Measurements from ENCODE around the gene EDRF1. TPM values are rescaled to one million over a fixed set of nuclear protein-coding genes. Genes with fewer than 3 reads are reported as not detected.

EDRF1 gene
- total and polyA plus RNA-seq, 10 of the 15 experiments (the other 5 are each of a cell fraction or from before 2014, with no cell fraction given): 16.8 to 99.7 (median 42.9) TPM

DNA sequence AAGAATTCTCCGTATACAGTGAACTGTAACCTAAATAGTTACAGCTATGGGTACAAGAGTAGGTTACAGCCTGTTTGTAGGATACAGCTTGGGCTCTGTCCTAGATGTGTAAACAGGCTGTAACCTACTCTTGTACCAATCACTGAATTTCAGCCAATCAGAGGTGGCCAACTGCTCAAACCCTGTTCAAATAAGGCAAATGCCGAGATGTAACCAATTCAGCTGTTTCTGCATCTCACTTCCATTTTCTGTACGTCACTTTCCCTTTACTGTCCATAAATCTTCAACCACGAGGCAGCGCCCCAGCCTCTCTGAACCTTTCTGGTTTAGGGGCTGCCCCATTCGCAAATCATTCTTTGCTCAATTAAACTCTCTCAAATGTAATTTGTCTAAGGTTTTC, 64.4 kb downstream of the EDRF1 start (continued):
- TF ChIP-seq, protein P1, sequence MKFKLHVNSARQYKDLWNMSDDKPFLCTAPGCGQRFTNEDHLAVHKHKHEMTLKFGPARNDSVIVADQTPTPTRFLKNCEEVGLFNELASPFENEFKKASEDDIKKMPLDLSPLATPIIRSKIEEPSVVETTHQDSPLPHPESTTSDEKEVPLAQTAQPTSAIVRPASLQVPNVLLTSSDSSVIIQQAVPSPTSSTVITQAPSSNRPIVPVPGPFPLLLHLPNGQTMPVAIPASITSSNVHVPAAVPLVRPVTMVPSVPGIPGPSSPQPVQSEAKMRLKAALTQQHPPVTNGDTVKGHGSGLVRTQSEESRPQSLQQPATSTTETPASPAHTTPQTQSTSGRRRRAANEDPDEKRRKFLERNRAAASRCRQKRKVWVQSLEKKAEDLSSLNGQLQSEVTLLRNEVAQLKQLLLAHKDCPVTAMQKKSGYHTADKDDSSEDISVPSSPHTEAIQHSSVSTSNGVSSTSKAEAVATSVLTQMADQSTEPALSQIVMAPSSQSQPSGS (IDR thresholded peaks at IDR 0.05; ENCODE audit: low read length): no peak
- TF ChIP-seq, protein P2, sequence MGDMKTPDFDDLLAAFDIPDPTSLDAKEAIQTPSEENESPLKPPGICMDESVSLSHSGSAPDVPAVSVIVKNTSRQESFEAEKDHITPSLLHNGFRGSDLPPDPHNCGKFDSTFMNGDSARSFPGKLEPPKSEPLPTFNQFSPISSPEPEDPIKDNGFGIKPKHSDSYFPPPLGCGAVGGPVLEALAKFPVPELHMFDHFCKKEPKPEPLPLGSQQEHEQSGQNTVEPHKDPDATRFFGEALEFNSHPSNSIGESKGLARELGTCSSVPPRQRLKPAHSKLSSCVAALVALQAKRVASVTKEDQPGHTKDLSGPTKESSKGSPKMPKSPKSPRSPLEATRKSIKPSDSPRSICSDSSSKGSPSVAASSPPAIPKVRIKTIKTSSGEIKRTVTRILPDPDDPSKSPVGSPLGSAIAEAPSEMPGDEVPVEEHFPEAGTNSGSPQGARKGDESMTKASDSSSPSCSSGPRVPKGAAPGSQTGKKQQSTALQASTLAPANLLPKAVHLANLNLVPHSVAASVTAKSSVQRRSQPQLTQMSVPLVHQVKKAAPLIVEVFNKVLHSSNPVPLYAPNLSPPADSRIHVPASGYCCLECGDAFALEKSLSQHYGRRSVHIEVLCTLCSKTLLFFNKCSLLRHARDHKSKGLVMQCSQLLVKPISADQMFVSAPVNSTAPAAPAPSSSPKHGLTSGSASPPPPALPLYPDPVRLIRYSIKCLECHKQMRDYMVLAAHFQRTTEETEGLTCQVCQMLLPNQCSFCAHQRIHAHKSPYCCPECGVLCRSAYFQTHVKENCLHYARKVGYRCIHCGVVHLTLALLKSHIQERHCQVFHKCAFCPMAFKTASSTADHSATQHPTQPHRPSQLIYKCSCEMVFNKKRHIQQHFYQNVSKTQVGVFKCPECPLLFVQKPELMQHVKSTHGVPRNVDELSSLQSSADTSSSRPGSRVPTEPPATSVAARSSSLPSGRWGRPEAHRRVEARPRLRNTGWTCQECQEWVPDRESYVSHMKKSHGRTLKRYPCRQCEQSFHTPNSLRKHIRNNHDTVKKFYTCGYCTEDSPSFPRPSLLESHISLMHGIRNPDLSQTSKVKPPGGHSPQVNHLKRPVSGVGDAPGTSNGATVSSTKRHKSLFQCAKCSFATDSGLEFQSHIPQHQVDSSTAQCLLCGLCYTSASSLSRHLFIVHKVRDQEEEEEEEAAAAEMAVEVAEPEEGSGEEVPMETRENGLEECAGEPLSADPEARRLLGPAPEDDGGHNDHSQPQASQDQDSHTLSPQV (IDR thresholded peaks at IDR 0.05): no peak
- TF ChIP-seq BCL11A (IDR thresholded peaks at IDR 0.05; ENCODE audit: low read depth, low read length) (no peak), MTA2 (IDR thresholded peaks at IDR 0.05; ENCODE audit: low read depth) (0 out of 2 replicates have a peak, but pooled peaks have one; percentile 28), ETV6 (conservative IDR thresholded peaks at IDR 0.05 in 1 of 2, IDR thresholded peaks at IDR 0.05 in 1 of 2; ENCODE audit: borderline replicate concordance in 1 of 2, low read depth in 1 of 2) (no peak), NFYB (IDR thresholded peaks at IDR 0.05; ENCODE audit: insufficient read depth, low read depth, low read length) (peak; percentile 45; the same call in 1 of the 2 replicates), IKZF2 (IDR thresholded peaks at IDR 0.05) (no peak), IKZF1 (conservative IDR thresholded peaks at IDR 0.05) (no peak), MYC (IDR thresholded peaks at IDR 0.05; ENCODE audit: insufficient read depth, insufficient read length, insufficient replicate concordance, low read length, severe bottlenecking) (no peak), CBX5 (IDR thresholded peaks at IDR 0.05; ENCODE audit: low read depth) (no peak), MEF2A (IDR thresholded peaks at IDR 0.05; ENCODE audit: insufficient read depth, low read depth, low read length) (no peak), RFX5 (IDR thresholded peaks at IDR 0.05; ENCODE audit: low read depth, low read length) (0 out of 2 replicates have a peak, but pooled peaks have one; percentile 30), ESRRA (IDR thresholded peaks at IDR 0.05; ENCODE audit: low read length) (no peak), POLR2A (IDR thresholded peaks at IDR 0.05; ENCODE audit: low read depth, low read length) (no peak), JUND (IDR thresholded peaks at IDR 0.05; ENCODE audit: low read depth, low read length) (no peak)
- TF ChIP-seq, protein P3, sequence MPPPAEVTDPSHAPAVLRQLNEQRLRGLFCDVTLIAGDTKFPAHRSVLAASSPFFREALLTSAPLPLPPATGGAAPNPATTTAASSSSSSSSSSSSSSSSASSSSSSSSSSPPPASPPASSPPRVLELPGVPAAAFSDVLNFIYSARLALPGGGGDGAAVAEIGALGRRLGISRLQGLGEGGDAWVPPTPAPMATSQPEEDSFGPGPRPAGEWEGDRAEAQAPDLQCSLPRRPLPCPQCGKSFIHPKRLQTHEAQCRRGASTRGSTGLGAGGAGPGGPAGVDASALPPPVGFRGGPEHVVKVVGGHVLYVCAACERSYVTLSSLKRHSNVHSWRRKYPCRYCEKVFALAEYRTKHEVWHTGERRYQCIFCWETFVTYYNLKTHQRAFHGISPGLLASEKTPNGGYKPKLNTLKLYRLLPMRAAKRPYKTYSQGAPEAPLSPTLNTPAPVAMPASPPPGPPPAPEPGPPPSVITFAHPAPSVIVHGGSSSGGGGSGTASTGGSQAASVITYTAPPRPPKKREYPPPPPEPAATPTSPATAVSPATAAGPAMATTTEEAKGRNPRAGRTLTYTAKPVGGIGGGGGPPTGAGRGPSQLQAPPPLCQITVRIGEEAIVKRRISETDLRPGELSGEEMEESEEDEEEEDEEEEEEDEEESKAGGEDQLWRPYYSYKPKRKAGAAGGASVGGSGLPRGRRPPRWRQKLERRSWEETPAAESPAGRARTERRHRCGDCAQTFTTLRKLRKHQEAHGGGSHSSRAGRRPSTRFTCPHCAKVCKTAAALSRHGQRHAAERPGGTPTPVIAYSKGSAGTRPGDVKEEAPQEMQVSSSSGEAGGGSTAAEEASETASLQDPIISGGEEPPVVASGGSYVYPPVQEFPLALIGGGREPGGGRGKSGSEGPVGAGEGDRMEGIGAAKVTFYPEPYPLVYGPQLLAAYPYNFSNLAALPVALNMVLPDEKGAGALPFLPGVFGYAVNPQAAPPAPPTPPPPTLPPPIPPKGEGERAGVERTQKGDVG (CRISPR knock-in tag; IDR thresholded peaks at IDR 0.05): no peak
- TF ChIP-seq, protein P4, sequence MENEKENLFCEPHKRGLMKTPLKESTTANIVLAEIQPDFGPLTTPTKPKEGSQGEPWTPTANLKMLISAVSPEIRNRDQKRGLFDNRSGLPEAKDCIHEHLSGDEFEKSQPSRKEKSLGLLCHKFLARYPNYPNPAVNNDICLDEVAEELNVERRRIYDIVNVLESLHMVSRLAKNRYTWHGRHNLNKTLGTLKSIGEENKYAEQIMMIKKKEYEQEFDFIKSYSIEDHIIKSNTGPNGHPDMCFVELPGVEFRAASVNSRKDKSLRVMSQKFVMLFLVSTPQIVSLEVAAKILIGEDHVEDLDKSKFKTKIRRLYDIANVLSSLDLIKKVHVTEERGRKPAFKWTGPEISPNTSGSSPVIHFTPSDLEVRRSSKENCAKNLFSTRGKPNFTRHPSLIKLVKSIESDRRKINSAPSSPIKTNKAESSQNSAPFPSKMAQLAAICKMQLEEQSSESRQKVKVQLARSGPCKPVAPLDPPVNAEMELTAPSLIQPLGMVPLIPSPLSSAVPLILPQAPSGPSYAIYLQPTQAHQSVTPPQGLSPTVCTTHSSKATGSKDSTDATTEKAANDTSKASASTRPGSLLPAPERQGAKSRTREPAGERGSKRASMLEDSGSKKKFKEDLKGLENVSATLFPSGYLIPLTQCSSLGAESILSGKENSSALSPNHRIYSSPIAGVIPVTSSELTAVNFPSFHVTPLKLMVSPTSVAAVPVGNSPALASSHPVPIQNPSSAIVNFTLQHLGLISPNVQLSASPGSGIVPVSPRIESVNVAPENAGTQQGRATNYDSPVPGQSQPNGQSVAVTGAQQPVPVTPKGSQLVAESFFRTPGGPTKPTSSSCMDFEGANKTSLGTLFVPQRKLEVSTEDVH (IDR thresholded peaks at IDR 0.05; ENCODE audit: low read depth, partially characterized antibody): no peak
- TF ChIP-seq, protein P5, sequence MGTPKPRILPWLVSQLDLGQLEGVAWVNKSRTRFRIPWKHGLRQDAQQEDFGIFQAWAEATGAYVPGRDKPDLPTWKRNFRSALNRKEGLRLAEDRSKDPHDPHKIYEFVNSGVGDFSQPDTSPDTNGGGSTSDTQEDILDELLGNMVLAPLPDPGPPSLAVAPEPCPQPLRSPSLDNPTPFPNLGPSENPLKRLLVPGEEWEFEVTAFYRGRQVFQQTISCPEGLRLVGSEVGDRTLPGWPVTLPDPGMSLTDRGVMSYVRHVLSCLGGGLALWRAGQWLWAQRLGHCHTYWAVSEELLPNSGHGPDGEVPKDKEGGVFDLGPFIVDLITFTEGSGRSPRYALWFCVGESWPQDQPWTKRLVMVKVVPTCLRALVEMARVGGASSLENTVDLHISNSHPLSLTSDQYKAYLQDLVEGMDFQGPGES (IDR thresholded peaks at IDR 0.05): no peak

All from GM12878 (cell line).